Measurements from ENCODE around the gene CIITA. TPM values are rescaled to one million over a fixed set of nuclear protein-coding genes. Genes with fewer than 3 reads are reported as not detected.
"Not testable (repeated sequence)": the region's sequence is repeated elsewhere in the genome, so short reads cannot be mapped to it uniquely, and the experiment has no call there.

The CIITA gene
- 1 to 10 TPM; 4.9 to 6.3 (median 5.7) TPM for polyA plus RNA-seq (ENCODE audit: insufficient read length in 3 of 3)

GRCh38 chr16:10876799-10877341 lies at the start of gene CIITA:
Gene CIITA, plus strand, starts transcription at chr16:10877202. Its CDS starts 129 bp downstream, at chr16:10877331.
- no peak for DNase-seq (ENCODE audit: low read depth in 3 of 3, low spot score in 2 of 3)

- DNase-seq (ENCODE audit: low read depth in 3 of 3, low spot score in 2 of 3), result no peak
These were observed 49.2 kb upstream of the CIITA start for GRCh38 chr16:10827691-10828341.

DNA sequence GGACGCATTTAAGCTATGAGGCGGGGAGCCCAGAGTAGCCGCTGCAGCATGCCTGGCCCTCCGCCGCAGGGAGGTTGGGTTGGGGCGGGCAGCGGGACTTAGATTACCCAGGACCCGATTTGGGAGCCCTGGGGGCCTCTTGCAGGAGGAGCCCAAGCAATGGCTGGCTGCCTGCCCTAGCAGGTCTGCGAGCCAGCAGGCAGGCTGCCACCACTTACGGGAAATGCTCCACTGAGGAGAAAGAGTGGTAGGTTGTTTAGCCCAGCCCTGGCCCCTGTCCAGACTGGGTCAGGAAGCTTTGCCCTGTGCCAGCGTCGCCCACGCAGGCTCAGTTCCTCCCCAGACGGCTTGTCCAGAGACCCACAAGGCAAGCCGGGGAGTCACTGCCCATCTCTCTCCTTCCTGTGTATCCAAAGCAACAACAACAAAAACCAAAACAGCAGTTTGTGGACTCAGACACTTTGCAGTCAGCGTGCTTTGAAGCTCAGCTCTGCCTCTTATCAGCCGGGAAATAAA lies 48.1 kb upstream of the CIITA start:
- DNase-seq (ENCODE audit: low read depth in 3 of 3, low spot score in 2 of 3), result no peak

- DNase-seq (ENCODE audit: low read depth in 3 of 3, low spot score in 2 of 3), result not testable (repeated sequence)
These were observed 47.5 kb upstream of the CIITA start for GRCh38 chr16:10829390-10830098.

DNA sequence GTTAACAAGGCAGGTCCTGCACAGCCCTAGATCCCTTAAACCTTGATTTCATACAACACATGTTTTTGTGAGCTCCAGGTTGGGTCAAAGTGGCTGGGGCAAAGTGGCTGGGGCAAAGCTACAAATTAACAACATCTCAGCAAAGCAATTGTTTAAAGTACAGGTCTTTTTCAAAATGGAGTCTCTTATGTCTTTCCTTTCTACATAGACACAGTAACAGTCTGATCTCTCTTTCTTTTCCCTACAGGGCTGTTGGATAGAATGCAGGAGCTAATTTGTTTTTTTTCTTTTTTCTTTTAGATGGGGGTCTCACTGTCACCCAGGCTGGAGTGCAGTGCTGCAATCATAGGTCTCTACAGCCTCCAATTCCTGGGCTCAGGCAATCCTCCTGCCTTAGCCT lies 46.8 kb upstream of the CIITA start:
- not testable (repeated sequence) for DNase-seq (ENCODE audit: low read depth in 3 of 3, low spot score in 2 of 3)

DNA sequence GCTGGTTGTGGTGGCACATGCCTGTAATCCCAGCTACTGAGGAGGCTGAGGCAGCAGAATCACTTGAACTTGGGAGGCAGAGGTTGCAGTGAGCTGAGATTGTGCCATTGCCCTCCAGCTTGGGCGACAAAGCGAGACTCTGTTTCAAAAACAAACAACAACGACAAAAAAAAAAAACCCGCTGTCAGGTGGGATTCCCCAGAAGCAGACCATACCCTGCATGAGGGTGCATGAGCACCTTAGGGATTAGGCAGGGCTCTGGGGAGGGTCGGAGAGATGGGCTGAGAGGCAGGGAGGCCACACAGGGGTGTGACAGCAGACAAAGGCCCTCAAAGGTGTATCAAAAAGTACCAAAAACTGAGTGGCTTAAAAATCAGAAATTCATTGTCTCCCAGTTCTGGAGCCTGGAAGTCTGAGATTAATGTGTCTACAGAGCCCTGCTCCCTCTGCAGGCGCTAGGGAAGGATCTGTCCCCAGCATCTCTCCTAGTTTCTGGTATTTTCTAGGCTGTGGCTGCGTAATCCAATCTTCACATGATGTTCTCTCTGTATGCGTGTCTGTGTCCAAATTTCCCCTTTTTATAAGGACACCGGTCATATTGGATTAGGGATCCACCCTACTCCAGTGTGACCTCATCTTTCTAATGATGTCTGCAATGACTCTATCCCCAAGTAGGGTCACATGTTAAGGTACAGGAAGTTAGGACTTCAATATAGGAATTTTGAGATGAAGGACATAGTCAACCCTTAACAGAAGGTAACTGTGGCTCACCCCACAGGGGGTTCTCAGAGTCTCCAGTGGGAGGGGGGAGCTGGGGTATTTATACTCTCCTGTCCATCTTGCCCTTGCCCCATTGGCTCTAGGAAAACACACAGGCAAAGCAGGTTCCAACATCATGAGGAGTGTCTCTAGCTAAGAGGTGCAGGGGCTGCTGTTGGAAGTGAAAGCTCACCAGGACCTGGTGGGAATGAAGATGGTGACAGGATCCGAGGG lies 44.8 kb upstream of the CIITA start:
- DNase-seq (ENCODE audit: low read depth in 3 of 3, low spot score in 2 of 3), result no peak

DNA sequence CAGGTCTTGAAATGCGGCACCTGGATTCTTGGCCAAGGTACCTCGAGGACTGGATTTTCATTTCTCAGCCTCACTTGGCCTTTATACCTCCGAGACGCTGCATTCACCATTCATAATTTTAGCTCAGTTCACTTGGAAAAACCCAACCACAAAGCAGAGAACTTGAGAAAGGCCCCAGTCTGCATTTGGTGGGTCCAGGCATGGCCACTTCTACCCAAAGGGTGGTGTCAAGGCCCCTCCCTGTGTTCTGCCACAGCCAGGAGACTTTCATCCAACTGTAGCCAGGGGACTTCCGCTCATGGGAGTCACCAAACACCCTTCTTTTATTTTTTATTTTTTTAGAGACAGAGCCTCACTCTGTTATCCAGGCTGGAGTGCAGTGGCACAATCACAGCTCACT lies 43.7 kb upstream of the CIITA start:
- no peak for DNase-seq (ENCODE audit: low read depth in 3 of 3, low spot score in 2 of 3)

- no peak for DNase-seq (ENCODE audit: low read depth in 3 of 3, low spot score in 2 of 3)
These were observed 42.9 kb upstream of the CIITA start for GRCh38 chr16:10834130-10834529.

DNA sequence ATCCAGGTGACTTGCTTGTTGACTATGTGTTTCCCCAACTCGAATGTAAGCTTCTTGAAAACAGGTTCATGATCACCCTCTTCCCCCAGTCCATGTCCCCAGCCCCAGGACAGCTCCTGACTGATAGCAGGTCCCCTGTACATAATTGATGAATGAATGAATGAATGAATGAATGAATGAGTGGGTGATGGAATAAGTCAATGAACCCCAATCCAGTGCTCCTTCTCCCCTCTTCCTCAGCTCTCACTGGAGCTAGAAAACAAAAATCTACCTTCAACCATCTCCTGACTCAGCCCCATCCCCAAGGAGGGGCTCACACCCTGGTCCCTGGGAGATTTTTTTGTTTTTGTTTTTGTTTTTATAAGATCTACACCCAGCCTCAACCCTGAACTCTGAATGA lies 42.2 kb upstream of the CIITA start:
- DNase-seq (ENCODE audit: low read depth in 3 of 3, low spot score in 2 of 3), result no peak

DNA sequence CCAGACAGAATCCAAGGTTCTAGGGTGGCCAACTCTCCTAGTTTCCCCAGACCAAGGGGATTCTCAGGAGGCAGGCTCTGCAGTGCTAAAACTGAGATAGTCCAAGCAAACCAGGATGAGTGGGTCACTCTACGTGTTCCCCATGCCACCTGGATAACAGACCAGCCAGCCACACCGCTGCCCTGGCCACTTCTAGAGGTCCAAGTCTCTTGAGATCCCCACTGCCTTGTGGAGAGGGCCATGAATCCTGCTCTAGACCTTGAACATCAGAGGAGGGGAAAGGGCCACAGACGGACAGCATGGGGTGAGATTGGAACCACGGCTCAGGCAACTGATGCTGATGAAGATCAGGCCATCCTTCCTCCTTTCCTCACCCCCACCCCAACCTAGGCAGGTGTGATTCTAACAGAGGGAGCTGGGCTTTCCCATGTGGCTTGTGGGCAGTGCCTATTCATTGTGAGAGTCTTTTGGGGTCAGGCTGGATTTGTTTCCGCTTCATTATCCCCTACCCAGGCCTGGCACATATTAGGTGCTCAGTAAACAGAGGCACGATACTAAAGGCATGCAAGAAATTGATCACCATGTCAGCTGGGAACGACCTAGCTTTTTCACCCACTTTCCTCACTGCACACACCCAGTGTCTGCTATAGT lies 41.6 kb upstream of the CIITA start:
- DNase-seq (ENCODE audit: low read depth in 3 of 3, low spot score in 2 of 3), result no peak

DNA sequence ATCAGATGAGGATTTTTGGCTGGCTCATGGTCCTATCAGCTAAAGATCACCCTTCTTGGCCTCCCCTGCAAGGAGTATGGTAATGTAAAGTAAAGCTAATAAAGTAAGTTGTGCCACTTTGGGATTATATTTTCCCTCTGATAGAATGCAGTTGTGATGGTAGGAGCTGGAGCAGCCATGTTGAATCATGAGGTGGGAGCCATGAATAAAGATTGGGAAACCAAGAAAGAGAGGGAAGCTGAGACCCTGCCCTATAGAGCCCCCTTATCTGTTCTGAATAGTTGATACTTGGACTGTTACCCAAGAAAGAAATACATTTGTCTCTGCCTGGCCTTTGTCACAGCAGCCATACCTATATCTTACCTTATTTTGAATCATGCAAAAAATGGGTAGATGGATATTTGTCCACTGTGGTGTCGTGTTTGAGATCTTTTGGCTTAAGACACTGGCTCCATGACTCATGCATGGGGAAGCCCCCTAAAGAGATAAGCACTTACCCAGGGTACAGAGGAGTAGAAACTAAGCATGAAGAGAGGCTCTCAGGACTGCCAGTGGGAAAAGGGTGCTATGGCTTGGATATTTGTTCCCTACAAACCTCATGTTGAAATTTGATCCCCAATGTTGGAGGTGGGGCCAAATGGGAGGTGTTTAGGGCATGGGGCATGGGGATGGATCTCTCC lies 40.7 kb upstream of the CIITA start:
- DNase-seq (ENCODE audit: low read depth in 3 of 3, low spot score in 2 of 3), result no peak

DNA sequence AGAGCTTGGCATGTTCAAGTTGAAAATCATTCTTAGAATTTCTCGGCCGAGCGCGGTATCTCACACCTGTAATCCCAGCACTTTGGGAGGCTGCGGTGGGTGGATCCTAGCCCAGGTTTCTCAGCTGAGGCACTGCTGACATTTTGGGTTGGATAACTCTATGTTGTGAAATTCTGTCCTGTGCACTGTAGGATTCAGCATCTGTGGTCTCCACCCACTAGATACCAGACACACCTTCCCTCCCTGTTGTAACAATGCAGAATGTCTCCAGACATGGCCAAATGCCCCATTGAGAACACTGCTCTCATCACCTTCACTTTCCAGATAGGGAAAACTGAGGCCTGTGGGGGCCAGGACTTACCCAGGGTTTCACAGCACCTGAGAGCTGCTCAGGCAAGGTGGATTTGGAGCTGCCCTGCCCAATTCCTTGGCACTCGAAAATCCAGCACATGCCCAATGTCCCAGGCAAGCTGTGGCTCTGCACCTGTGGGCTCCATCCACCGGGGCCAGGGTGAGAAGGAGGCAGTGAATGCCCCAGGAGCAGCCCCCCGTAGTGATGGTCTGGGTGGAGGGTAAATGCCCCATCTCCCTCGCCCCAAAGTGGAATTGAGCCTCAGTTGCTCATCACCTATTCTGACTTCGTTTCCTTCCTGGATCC lies 38.3 kb upstream of the CIITA start:
- DNase-seq (ENCODE audit: low read depth in 3 of 3, low spot score in 2 of 3), result no peak

- DNase-seq (ENCODE audit: low read depth in 3 of 3, low spot score in 2 of 3), result no peak
These were observed 37.7 kb upstream of the CIITA start for GRCh38 chr16:10839279-10839666.

DNA sequence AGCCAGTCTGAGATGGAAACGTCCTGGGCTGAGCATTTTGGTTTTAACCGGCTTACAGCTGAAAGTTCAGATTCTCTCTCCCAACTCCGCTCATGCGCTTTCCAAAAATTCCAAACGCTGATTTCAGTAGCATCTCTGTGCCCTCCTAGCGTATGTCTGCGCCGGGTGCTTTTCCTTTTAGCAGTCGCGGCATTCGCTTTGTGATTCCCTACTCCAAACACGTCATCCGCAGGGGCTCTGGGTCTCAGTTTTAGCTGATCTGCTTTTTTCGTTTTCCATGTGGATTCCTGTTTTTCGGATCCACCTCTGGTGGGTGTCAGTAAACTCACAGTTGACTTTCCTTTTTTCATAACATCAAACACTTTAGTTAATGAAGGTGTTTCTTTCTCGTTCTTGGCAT lies 36.3 kb upstream of the CIITA start:
- DNase-seq (ENCODE audit: low read depth in 3 of 3, low spot score in 2 of 3), result no peak

GRCh38 chr16:10846213-10846998 lies 30.6 kb upstream of the CIITA start:
- no peak for DNase-seq (ENCODE audit: low read depth in 3 of 3, low spot score in 2 of 3)

- no peak for DNase-seq (ENCODE audit: low read depth in 3 of 3, low spot score in 2 of 3)
These were observed 29.8 kb upstream of the CIITA start for GRCh38 chr16:10847176-10847575.

- DNase-seq (ENCODE audit: low read depth in 3 of 3, low spot score in 2 of 3), result no peak
These were observed 27.1 kb upstream of the CIITA start for GRCh38 chr16:10849736-10850477.

GRCh38 chr16:10850478-10850850 lies 26.5 kb upstream of the CIITA start:
- no peak for DNase-seq (ENCODE audit: low read depth in 3 of 3, low spot score in 2 of 3)
